IPS DF 4.7 (cell line): ENCODE measurements around the gene ELF3.
"Not testable (repeated sequence)": the region's sequence is repeated elsewhere in the genome, so short reads cannot be mapped to it uniquely, and the experiment has no call there.

Source experiments
- DNase-seq: peaks from one replicate; pipeline ENCODE4 v3.0.0-alpha.2; 2013; ENCODE audit warnings: low spot score; ENCODE audit errors: extremely low read depth

Gene ELF3

GRCh38 chr1:202034683-202035462 lies 24.5 kb downstream of the ELF3 start:
- no peak for DNase-seq

GRCh38 chr1:202036595-202037387 lies 26.4 kb downstream of the ELF3 start:
- no peak for DNase-seq

- DNase-seq = no peak
Measured at GRCh38 chr1:202037706-202038296, 27.4 kb downstream of the ELF3 start.

GRCh38 chr1:202038688-202039346 lies 28.4 kb downstream of the ELF3 start:
- no peak for DNase-seq

GRCh38 chr1:202045705-202046104 lies 35.3 kb downstream of the ELF3 start:
- DNase-seq = no peak

- DNase-seq = no peak
Measured at GRCh38 chr1:202046227-202046626, 35.8 kb downstream of the ELF3 start.

GRCh38 chr1:202046748-202047708 lies 36.6 kb downstream of the ELF3 start:
- no peak for DNase-seq

GRCh38 chr1:202047977-202048376 lies 37.6 kb downstream of the ELF3 start:
- no peak for DNase-seq

GRCh38 chr1:202049129-202049528 lies 38.7 kb downstream of the ELF3 start:
- DNase-seq = no peak

- DNase-seq = no peak
Measured at GRCh38 chr1:202054094-202054493, 43.7 kb downstream of the ELF3 start.

- not testable (repeated sequence) for DNase-seq
Measured at GRCh38 chr1:202054673-202055072, 44.3 kb downstream of the ELF3 start.

- no peak for DNase-seq
Measured at GRCh38 chr1:202056644-202057334, 46.4 kb downstream of the ELF3 start.

- DNase-seq = not testable (repeated sequence)
Measured at GRCh38 chr1:202057335-202057704, 46.9 kb downstream of the ELF3 start.

GRCh38 chr1:202058001-202058908 lies 47.9 kb downstream of the ELF3 start:
- DNase-seq = no peak

GRCh38 chr1:202061055-202061454 lies 50.7 kb downstream of the ELF3 start:
- no peak for DNase-seq

GRCh38 chr1:202061787-202062186 lies 51.4 kb downstream of the ELF3 start:
- not testable (repeated sequence) for DNase-seq

GRCh38 chr1:202062636-202063035 lies 52.2 kb downstream of the ELF3 start:
- not testable (repeated sequence) for DNase-seq

GRCh38 chr1:202063093-202063492 lies 52.7 kb downstream of the ELF3 start:
- DNase-seq = no peak

GRCh38 chr1:202064889-202065312 lies 54.5 kb downstream of the ELF3 start:
- DNase-seq = not testable (repeated sequence)
